GF-D8 (cell line): Measurements from ENCODE around the gene KCNA10.

Experiments
- DNase-seq: peaks from one replicate; lab custom pipeline; 2025; lab: John Stamatoyannopoulos, UW

The KCNA10 gene

DNA sequence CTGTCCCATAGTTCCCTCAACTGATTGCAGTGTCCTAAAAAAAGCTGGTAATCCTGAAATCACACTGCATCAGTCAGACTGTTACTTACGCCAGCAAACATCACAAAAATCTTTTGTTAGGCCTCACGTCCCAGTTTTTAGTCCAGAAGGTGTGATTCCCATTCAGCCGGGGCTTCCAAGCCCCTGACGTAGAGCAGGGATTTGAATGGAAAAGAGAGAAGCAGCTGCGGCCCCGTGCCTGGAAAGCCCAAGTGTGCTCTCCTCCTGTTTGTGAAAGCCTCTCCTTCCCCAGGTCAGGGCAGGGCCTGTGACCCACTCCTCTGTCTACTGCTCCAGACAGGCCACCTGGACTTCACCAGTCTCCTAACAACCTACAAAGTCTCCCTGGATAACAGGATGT, 20.7 kb downstream of the KCNA10 start:
- no peak for DNase-seq

DNA sequence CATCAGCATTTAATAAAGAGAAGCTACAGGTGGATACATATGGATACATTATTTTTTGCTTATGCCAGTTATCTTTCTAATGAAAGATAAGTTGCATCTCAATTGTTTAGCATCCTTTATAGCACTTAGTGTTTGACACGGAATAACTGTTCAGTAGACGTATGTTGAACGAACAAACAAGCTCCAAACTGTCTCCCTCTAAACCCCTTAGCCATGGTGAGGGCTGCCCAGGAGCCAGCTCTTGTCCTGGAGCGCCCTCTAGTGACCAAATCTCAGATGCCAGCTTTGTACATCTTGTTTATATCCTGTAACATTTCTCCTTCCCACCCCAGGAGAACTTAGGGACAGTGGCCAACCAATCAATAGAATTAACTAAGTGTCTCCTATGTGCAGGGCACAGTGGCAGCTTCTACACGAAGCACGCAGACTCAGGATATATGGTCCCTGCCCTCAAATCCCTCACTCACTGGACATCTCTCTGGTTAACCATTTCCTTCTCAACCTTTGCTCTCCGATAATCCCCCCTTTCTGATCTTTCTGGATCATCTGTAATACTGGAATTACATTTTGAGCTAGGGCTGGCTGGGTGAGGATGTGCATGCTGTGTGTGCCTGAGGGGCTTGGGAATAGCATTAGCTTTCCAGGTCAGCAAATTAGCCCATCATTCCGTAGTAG, 22.9 kb downstream of the KCNA10 start:
- DNase-seq, result peak; percentile 1

DNA sequence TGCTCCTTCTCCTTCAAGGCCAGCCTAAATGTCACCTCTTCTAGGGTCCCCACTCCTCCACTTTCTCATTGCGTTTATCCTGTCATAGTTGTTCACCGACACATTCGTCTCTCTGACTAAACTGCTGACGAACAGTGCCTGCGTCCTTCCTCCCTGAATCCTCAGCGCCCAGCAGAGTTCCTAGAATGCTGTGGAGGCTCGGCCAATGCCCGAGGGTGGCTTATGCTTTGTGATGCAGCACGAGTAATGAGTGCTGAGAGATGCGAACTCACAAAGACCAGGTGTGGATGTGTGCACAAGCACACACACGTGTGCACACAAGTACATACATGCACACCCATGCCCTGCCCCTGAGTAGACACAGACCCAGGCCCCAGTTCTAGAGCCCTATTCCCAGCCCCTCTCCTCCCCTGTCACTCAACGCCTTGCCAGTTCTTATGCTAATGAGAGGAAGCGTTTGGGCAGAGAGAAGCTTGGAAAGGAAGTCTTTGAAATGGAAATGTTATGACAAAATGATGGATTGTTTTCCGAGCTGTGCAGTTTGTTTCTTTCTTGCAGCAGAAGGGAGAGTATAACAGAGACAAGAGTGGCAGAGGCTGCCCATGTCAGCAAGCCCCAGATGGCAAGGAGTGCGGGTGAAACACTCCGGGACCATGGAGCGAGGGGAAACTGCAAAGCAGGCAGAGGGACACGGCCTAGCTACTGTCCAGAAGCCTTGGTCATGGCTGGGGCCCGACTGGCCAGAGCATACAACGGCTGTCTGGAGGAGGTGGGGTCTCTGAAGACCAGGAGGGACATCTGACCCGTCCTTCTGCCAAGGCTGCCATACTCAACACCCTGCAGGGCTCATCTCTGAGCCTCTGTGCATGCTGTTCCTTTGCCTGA, 24.2 kb downstream of the KCNA10 start:
- DNase-seq, result no peak

DNA sequence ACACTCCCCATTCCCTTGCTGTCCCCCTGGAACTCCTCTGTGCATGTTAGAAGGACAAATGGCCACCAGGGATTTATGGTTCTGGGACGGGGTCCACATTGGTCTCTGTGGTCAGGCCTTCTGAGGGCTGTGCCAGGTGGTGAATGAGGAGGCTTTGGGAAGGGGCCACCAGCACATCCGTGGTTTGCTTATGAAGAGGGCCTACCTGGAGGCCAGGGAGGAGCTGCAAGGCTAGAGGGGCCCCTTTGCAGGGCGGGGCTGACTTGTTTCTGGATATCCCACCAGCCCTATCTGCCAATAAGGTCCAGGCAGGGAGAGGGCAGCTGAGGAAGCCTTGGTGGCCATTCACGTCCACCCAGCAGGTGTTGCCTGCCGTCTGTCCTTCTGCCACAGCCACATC, 24.9 kb downstream of the KCNA10 start:
- no peak for DNase-seq

DNA sequence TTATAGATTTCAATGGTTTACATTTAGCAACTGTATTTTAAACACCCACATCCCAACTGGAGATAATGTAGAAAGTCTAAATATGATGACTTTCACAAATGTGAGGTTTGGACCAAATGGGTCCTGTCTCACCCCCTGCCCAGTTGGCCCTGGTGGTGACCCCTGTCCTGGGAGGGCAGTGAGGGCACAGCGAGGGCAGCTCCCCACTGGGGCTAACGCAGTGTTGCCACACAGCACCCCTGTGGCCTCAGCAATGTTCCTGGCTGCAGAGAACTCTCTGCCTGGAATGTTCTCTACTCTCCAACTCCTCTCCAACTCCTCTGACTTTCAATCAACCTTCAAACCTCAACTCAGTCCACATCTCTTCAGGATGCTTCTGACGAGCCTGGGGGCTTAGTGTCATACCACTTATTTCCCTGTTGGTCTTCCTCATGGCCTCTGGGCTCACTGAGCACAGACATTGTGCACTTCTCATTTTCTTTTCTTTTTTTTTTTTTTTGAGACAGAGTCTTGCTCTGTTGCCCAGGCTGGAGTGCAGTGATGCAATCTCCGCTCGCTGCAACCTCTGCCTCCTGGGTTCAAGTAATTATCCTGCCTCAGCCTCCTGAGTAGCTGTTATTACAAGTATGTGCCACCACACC, 25.8 kb downstream of the KCNA10 start:
- no peak for DNase-seq

DNA sequence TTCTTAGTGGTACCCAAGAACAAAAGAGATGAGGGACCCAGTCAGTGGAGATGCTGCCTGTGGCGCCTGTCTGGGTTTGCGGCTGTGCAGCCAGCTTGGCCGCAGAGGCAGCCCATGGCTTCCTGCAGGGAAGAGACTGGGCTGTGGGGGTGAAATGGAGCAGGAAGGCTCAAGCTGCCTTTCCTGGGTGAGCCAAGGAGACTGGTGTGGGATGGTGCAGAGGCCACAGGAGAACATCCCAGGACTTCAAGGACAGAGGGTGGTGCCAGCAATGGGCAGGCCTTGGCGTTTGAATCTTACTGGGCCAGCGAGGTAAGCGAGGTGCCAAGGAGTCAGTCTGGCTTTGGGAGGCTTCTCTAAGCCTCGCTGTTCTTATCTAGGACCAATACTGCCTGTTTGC, 26.4 kb downstream of the KCNA10 start:
- no peak for DNase-seq

DNA sequence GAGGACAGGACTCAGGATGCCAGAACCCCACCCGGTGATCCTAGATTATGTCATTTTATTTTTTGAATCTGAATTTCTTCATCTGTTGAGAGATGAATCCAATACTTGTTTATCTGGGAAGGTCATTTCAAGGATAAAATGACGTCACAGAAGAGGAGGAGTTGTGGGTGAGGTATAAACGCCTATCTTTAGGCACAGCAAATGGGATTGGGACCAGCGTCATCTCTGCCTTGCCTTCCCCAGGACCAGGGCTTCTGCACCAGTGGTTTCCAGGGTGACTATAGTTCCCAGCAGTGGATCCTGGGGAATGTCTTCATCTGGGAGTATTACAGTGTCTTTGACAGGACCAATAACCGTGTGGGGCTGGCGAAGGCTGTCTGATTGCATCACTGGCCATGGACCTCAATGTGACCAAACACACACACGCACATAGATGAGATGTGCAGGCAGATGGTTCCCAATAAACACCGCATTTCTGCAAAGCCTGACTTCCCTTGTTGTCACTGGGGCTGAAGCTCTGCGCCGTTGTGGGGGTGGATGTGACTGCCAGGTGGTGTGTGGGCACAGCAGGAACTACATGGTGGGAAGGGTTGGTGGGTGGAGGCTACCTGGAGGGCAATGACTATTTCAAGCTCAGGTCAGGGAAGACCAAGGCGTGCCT, 28.1 kb downstream of the KCNA10 start:
- DNase-seq, result no peak

DNA sequence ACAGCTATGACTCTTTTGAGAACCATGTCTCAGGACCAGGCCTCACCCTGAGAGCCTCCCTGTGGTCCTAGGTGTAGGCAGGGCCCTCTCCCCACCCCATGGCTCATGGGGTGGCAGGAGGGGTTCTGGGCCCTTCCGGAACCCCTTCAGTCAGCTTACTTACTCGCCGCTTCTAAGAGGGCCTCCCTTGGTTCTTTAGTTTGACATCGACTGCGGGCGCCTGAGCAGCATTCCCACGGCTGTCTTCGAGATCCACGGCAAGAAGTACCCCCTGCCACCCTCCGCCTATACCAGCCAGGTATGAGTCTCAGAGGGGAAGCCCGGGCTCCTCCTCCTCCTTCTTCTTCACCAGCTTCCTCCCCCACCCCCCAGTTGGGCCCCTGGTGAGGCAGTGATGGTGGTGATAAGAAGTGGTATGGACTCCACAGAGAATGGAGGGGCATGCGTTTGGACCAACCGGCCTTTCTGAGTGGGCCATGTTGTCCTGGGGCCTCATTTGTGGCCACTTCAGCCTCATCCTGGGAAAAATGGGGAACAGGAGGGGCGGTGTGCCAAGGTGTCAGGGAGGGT, 28.9 kb downstream of the KCNA10 start:
- DNase-seq, result no peak

DNA sequence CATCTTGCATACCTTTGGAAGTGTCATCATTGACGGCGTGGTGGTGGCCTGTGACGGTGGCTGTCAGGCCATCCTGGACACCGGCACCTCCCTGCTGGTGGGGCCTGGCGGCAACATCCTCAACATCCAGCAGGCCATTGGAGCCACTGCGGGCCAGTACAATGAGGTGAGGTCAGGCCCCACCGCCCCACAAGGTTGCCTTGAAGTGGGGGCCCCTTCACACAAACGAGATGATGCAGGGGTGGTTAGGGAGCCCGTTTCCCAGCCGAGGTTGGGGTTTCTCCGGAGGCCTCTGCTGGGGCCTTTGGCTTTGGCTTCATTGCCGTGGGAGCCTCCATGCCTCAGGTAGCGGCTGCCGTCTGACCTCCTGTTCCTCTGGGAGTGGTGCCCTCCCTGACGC, 29.6 kb downstream of the KCNA10 start:
- DNase-seq, result no peak

DNA sequence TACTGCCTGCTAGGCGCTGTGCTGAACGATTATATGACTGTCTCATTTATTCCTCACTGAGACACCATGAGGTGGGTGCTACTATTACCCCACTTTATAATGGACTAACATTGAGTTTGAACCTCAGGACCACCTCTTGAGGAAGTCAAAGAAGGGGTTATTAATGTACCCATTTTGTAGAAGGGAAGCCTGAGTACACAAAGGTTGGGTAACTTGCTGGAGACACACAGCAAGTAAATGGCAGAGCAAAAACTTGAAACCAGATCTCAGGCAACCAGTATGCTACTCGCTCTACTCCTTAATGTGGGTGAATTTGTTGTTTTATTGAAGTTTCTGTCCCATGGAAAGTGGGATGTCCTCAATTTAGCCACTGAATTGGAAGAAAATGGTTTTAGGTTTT, 30.1 kb downstream of the KCNA10 start:
- no peak for DNase-seq

DNA sequence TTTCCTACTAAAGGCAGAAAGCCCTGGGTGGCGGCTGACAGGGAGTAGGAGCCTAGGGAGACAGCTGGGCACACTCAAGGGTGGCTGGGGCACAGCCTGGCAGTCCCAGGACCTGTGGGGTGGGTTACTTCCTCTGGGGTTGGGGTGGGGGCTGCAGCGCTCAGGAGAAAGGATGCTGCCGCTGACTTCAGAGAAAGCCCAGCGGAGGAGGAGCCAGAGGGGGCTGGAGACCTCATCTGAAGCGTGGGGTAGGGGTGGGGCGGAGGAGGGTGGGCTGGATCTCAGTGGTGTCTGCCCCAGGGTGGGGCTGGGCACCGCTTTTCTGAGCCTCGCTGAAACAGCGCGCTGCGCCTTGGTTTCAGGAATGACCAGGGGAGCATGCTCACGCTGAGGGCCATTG, 30.8 kb downstream of the KCNA10 start:
- no peak for DNase-seq

DNA sequence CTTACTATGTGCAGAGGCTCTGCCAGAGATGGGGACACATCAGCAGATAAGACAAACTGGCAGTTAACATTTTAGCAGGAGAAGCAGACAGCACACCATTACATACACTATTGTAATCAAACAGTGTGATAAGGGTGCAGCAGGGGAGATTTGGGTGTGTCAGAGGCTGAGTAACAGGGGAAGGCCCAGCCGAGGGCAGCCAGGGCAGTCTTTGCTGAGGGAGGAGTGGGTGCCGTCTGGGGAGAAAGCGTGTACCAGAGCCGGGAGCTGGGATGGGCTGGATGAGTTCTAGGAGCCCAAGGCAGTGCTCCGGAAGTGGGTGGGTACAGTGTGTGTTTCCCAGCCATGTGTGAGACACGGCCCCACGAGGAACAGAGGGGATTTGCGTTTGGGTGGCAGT, 31.2 kb downstream of the KCNA10 start:
- DNase-seq, result no peak

DNA sequence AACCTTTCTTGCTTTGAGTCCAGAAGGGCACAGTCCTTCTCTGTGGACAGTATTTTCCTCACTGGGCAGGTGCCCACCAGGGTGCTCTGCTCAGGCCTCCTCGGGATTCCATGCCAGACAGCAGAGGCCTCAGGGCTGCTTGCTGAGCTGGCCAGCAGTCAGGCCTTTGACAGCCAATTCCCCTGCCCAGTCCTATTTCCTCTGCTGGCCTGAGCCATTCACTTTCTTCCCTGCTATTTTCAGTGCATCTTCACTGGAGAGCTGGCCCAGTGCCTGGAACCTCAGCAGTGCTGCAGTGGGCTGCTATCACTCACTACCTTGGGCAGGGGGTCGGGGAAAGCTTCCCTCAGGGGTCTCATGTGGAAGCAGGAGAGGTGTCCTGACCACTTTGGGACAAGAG, 33.2 kb downstream of the KCNA10 start:
- no peak for DNase-seq

DNA sequence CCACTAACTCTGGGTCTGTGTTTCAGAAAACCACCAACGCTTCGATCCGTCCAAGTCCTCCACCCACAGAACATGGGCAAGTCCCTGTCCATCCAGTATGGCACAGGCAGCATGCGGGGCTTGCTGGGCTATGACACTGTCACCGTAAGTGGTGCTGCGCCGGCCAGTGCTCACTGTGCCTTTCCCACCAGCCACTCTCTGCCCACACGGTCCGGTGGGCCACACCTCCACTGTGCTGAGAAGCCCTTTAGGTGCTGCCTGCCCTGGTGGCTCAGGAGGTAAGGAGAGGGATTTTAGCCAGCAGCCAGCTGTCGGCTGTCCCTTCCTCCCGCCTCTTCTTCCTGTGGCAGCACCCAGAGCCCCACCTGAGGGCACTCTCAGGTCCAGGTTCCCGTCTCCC, 34.2 kb downstream of the KCNA10 start:
- DNase-seq, result no peak

DNA sequence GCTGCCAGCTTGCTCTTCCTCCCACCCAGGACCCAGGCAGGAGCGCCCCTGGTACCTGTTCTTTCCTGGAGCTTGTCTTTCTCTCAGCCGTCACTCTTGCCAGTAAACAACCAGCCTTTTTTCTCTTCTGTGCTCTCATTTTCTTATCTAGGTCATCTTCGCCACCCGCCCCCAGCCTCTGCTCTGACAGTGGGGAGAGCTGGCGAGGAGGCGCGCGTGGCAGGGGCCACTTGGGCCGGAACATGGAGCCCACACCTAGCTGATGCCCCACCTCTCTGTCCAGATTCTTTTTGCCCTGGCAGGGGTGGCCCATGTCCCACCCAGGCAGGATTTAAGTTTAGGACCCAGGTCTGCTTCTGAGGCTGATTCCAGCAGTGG, 35.7 kb downstream of the KCNA10 start:
- DNase-seq, result no peak

DNA sequence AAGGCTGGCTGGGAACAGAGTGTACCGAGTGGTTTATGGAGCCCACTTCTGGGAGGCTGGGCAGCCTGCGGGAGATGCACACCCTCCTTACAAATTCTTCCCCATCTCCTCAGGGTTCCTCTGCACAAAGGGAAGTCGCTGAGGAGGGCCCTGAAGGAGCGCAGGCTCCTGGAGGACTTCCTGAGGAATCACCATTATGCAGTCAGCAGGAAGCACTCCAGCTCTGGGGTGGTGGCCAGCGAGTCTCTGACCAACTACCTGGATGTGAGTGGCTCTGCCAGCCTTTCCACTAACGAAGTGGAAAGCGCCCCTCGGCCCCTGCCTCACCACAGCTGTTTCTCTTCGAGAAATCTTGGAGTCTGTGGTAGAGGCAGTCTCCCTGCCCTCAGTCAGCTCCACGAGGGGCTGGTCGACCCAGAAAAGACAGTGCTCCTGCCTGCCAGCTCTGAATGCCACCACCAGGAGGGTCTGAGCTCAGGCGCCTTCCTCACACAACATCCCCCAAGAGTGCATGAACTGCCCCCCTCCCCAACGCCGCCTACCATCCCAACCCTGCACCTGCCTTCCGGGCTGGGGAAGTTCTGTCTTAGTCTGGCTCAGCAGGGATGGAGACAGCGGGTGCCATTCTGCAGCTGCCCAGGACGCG, 36.2 kb downstream of the KCNA10 start:
- no peak for DNase-seq

DNA sequence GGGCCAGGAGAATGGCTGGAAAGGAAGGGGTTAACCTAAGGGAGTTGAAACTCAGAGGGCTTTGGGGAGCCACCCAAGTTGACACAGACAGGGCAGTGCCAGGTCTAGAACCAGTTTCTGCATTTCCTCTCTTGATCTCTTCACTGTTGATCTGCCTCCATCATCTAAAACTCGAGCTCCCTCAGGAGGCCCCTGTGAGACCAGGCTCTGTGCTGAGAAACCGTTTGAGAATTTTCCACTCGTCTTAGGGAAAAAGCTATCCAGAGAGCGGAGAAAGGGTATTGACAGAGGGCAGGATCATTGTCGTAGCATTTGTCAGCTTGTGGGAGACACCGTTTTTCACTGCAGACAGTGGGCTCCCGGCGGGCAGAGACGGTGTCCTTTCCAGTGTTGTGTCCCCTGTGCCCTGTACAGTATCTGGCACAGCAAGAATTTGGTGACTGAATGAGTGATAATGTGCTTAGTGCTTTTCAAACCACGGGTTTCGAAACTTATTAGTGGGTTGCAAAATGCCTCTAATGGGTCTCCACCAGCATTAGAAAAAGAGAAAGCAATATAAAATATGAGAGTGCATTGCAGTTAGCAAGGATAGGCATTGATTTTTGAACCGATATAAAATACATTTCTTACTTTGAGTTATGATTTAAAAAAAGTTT, 36.9 kb downstream of the KCNA10 start:
- DNase-seq, result no peak

DNA sequence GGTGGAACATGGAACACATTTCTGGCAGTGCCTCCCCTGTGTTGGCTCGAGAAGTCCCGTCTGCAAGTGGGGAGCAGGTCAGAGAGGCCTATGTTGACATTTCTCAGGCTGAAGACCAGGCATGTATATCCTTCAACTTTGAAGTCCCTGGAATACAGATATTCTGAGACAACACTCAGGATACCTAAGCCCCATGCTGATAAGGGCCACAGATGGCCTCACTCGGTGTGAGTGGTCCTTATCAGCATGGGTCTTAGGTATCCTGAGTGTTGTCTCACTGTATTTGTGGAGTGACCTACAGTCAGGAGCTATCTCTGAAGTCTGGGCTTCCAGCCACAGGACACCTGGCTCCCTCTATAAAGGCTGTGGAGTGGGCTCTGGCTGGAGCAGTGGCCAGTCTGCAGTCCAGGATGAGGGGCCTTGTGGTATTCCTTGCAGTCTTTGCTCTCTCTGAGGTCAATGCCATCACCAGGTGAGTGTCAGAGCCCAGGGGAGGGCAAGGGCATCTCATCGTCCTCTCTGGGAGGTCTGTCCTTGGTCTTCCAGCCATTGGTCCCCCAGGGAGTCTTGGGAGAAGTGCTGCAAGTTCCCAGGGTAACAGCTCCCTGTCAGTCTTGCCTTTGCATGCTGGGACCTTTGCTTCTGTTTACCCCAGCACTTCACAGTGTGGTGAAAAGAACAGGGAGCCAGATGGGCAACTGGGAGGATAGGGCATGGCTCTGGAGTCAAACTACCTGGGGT, 38.4 kb downstream of the KCNA10 start:
- DNase-seq, result no peak

DNA sequence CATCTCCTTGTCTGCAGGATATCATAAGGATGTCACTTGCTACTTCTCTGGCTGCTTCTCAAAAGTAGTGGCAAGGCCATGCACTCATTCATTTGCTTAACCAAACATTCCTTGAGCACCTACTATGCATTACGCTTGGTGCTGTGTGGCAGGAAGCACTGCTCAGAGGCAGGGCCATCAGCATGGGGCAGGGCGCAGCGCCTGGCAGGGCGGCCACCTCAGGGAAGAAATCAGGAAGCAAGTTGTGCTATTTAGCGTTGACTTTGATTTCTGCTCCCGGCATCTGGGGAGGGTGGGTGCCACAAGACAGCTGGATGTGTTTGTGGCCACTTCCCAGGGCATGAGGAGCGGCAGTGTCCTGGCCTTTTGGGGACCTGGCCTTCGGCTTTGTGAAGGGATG, 40.1 kb downstream of the KCNA10 start:
- DNase-seq, result no peak

DNA sequence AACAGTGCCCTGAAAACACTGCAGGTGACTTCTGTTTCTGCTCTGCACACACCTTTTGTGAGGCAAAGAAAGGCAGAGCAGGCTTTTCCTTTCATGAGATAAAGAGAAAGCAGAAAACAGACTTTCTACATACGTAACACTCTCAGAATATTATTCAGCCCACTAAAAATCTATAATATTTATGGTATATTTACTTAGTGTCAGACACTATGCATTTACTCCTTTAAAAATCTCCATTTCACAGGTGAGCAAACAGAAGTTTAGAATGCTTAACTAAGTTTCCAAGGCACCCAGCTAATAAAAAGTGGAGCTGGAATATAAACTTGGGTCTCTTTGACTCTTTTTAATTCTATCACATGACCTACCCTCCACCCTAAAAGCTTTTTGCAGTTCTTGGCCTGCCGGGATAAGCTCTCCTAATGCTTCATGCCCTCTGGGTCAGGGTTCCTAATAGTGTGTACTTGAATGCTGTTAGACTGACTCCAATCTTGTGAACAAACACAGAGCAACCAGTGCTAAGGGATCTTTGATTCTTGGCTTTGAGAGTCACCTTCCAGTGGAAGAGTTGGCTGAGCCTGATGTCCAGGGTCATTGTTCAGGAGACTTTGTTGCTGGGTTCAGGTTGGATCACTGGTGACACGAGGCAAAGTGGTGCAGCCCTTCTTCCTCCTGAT, 40.9 kb downstream of the KCNA10 start:
- DNase-seq, result no peak
